Hepatic stellate cell (primary cell): Measurements from ENCODE around the gene RAB35.
A peak's percentile ranks its signal among the peaks of the same experiment; 100 is the strongest.

Experiments used
- DNase-seq: peaks from one replicate; pipeline ENCODE4 v3.0.0; 2011; ENCODE audit warnings: low spot score

RAB35 gene

DNA sequence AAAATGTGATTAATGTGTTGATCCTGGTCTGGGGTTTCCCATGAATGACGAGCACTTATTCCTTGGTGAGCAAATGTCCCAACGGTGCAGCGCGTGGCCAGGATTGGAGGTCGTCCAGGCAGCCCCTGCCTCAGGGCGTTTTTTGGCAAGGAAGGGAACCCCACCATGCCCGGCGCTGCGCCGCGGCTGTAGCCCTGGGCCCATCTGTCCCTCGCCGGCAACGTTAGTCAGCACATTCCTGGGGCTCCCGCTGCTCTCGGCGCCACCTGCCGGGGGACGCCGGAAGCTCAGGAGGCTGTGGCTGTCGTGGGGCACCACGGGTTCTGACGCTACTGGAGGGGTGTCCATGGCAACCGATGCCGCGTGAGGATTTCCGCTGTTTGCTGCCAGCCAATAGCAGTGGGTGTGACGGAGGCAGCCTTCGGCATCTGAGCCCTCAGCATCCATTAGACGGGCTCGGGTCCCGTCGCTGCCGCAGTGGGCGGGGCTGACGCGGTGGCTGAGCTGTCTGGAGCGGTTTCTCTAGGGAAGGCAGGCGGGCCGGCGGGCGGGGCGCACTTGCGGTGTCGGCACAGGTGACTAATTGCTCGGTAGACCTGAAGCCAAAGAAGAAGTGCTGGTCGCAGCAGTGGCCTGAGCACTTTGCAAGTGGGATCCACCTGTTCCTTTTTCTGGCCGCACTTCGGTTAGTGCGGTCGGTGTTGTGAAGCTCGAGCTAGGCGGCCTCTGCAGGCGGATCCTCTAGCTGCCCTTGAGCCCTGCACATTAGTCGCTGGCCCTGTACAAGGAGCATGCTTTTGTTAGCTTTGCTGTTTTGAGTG lies 29.5 kb downstream of the RAB35 start:
- peak; percentile 100 for DNase-seq

DNA sequence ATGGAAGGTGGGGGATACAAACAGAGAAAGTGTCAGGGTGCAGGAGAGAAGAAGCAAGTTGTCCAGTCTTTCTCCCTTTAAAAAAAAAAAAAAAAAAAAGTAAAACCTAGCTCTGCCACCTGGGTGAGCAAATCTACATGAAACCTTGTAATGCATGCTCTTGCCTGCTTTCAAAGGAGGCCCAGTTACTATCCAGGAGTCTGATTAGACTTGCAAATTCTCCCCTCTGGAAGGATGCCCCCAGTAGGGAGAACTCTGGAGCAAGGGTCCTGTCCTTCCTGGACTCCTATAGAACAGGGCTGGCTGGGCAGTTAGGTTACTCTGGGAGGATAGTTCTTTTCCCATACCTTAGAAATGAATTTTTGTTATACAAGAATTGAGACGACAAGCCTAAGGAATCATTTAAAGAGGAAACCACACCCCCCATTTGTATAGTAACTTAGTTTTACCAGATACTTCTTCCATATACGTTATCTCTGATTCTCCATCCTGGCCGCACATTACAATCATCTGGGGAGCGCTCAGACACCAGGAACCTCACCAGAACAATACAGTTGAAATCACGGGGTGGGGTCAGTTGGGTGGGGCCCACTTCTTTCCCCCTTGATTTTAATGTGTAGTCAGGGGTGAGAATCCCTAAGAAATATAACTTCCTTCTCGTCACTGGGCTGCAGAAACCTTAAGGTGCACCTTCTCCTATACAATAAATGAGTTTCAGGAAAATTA lies 30.5 kb downstream of the RAB35 start:
- no peak for DNase-seq

DNA sequence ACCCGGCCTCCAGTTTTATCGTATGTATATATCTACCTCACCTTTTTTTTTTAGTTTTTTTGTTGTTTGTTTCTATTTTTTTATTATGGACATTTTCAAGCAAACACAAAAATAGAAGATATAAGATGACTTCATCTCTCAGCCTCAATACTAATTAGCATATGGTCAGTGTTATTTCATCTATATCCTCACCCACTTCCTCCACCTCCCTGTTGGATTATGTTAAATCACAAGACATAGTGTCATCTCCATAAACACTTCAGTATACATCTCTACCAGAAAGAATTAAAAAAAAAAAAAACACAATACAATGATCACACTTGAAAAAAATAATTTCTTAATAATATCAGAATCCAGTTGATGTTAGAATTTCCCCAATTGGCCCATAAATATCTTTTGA lies 34.9 kb downstream of the RAB35 start:
- DNase-seq, result no peak

DNA sequence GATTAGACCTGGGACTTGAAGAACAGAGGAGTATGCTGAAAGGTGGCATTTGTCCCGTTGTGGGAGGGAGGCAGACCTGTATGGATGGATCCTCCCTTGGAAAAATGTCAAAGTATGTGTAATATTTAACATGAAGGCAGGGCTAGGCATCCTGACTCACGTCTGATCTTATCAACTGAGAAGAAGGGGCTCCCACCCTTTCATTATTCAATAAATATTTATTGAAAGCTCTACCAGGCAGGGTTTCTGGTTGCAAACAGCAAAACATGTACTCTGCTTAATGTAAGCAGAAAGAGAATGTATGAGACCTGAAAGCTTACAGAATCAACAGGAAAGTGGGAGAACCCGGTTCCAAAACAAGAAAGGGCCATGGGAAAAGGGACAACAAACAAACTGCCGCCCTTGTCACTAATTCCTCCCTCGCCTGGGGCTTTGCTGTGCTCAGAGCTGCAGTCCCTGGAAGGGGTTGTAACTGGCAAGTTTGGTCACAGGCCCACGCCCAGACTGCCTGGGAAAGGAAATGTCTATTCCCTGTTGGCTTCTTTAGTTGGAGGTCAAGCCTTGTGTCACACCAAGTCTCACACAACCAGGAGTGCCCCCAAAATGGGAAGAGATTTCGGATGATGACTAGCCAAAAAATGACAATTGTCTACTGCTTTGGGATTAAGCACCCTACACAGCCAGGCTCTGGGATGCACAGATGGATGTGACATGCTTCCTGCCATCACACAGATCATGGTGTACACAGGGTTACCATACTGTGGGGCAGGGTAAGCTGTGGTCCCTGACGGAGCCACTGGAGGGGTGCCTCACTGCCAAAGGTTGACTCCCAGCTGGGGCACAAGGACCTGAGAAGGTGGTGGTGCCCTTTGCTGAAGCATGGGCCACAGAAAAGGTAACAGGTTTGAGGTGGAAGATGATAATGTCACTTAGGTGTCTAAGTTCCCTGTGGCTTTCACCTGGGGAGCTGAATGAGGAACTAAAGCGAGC lies 36.8 kb downstream of the RAB35 start:
- no peak for DNase-seq

DNA sequence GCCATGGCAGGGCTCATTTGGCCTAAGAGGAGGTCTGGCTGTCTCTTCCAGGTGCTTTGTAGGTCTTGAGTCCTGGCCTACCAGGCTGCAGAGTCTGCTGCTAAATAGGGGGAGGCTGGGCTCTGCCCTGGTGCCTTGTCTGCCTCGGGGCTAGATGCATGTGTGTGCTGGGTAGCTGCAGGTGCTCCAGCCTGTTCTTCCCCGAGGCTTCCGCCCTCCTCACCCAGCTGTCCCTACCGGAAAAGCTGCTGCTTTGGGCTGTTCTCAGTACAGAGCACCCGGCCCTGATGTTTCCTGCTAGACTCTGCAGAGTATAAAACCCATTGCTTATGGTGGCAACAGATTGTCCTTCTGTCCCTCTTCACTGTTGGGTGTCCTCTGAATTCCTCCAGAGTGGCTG lies 37.7 kb downstream of the RAB35 start:
- no peak for DNase-seq

DNA sequence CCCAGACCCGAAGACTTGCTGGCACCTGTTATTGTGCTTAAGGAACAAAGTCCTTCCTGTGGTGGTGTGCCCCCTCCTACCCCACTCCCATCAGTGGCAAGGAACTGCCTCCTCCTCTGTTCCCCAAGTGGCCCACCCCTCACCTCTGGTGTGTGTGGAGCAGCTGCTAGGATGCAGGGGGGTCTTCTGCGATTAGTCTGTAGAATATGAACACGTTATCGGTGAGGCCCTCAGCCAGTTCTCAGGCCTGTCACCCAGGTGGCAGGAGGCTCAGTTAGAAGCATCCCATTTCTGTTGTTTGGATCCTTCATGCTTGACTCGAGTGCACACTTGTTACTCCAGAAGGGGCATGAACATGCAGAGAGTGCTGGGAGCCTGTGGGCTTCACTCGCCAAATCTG lies 39.3 kb downstream of the RAB35 start:
- no peak for DNase-seq

DNA sequence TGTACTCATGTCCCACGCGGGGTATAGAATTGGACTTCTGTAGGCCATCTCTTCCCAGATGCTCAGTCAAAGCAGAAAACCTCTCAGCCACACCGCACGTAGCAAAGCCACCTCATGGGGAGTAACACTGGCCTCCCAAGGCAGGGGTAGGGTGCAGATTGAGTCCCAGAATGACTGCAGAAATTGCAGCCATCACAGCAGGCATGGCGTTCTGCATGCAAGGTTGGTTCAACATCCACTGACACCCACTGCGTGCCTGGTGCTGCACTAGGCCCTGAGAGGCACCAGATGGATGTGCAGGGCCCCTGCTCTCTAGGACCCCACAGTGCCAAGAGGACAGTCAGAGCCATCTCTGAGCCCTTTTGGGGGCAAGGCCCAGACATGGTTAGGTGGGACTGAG lies 39.9 kb downstream of the RAB35 start:
- no peak for DNase-seq

DNA sequence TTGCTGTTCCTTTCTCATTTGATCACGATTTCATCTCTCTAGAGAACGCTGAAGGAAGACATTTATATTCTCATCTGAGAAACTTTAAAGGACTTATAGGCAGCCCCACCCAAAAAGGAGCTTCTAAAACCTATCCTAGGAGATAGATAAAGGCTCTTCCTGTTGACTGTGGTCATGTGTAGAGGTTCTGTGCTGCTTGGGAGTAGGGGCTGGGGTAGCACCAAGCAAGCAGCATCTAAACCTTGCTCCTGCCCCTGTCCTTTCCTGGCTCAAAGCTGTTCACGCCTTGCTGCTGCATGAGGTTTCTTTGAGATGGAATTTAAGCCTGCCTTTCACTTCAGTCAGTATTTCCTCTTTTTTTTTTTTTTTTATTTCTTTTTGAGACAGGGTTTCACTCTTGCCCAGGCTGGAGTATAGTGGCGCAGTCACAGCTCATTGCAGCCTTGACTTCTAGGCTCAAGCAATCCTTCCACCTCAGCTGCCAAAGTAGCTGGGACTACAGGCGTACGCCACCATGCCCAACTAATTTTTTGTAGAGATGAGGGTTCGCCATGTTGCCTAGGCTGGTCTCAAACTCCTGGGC lies 41.4 kb downstream of the RAB35 start:
- DNase-seq, result no peak

DNA sequence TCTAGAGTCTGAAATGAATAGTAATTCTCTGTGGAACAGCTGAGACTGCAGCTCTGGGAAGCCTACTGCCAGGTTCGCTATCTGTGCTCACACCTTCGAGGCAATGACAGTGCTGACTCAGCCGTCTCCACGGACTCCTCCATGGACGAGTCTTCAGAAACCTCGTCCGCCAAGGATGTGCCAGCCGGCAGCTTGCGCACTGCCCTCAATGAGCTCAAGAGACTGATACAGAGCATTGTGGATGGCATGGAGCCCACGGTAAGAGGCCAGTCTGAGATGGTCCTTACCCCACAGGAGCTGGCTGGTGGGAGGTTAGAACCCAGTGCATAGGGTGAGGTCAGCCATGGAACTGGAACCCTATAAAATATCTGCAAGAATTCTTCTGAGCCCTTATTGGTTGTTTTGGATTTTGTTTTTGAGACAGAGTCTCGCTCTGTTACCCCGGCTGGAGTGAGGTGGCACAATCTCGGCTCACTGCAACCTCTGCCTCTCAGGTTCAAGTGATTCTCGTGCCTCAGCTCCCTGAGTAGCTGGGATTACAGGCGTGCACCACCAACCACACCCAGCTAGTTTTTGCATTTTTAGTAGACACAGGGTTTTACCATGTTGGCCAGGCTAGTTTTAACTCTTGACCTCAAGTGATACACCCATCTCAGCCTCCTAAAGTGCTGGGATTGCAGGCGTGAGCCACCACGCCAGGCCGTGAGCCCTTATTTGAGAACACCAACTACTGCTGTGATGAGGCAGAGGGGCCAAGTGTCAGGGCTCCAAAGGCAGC lies 43.9 kb downstream of the RAB35 start:
- no peak for DNase-seq

DNA sequence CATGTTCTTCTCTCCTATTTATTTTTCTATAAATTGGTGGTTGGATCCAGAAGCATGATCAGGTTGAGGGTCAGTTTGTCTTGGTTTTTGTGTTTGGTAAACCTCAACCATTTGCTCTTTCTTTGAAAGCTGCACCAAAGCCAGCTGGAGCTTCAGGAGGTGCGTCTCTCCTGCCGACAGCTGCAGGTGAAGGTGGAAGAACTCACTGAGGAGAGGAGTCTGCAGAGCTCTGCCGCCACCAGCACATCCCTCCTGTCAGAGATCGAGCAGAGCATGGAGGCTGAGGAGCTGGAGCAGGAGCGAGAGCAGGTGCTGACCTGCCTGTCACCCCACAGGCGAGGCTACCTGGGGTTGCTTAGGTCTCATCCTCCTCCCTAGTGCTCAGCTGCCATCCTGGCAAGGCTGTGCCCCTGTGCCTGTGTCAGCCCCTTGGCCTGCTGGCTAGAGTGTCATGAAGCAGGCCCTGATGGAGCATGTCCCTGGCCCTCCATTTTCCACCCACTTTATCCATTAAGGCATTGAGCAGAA lies 45.0 kb downstream of the RAB35 start:
- no peak for DNase-seq

DNA sequence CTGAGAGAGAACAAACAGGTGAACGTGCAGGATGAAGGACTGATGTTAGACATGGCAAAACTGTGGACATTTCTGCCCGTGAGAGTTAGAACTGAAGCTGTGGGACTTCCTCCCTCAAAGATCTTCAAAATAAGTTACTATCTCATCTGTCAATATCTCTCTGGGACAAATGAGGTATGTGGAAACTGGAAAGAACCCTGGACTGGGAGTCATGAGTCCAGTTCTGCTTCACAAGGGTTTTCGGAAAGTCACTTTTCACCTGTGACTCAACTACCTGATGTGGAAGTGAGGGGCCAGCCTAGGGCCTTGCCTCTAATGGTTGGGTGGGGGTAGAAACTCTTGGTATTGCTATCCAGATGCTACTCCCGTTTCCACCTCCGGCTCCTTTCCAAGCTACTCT lies 47.3 kb downstream of the RAB35 start:
- no peak for DNase-seq

DNA sequence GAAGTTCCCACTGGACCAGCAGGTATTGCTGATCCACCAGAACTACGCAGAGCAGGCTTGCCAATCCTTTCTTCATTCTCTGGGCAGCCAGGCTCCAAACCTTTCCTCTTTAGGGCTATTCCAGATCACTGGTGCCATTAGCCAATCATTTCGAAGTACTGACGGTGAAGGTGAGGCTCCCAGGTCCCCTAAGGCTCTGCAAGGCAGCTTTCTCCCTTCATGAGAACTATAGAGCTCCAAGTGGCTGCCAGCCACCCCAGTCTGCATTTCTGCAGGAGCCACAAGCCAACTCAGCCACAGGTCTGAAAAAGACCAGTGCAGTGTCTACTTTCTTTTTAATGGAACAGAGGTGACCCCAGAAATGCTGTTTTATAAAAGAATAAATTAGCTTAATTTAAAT lies 48.7 kb downstream of the RAB35 start:
- DNase-seq, result no peak

DNA sequence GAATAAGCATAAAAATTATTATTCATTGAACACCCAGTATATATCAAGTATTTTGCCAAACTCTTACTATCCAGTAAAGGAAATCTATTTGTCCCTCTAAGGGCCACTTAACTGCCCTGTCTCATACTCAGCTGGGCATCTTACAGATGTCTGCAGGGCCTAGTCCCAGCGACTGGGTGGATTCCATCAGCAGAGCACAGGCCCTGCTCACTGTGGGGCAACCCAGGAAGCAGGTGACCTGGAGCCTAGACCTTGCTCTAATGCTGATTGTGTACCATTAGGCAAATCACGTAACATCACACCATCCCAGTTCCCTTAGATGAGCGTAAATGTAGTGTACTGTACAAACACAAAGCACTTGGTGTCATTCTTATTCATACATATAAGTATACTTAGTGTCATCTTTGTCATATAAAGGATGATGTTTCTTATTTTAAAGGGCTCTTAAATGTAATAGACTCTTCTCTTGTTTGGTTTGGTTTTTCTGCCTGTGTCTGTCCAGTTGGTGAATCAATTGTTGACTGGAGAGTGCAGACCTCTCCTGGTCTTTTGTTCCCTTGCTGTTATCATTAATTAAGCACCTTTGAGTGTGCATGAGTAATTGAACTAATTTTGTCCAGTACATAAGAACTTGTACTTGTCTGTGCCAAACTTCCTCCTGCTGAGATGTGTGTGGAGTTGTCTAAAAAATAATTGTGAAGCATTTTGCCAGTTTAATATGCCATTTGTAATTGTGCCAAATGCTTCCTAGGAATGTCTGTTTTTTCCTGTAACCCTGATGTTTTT lies 49.3 kb downstream of the RAB35 start:
- no peak for DNase-seq

DNA sequence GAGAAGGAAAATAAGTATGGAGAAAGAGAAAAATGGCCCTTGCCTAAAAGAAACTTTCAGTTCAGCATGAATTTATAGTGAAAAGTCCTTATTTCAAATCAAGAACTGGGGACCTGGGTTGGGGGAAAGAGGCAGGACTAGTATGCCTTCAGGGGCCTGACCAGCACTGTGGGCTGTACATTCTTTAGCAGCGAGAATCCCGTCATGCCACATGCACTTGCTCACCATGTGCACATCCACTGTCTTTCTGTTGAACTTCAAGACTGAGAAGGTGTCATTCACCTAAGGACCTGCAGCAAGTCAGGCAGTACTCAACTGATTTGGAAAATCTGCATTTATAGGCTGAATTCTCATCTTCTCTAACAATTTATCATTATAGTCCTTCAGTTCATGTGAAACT lies 50.2 kb downstream of the RAB35 start:
- DNase-seq, result no peak

DNA sequence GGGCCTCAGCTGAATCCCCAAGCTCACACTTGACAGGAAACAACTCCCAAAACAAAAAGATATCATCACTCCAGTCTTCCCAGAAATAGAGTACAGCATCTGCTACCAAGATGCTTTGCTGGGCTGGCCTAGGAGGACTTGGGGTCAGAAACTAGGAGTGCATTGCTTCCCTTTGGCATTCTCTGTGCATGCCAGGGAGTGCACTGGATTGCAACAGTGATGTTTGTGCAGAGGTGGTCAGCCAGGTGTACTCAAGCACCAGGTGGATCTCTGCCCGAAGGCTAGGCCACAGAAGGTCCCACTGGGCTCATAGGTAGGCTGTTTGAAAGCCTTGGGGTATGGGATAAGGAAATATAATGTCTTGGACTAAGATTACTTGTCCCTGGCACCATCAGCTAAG lies 51.1 kb downstream of the RAB35 start:
- no peak for DNase-seq

DNA sequence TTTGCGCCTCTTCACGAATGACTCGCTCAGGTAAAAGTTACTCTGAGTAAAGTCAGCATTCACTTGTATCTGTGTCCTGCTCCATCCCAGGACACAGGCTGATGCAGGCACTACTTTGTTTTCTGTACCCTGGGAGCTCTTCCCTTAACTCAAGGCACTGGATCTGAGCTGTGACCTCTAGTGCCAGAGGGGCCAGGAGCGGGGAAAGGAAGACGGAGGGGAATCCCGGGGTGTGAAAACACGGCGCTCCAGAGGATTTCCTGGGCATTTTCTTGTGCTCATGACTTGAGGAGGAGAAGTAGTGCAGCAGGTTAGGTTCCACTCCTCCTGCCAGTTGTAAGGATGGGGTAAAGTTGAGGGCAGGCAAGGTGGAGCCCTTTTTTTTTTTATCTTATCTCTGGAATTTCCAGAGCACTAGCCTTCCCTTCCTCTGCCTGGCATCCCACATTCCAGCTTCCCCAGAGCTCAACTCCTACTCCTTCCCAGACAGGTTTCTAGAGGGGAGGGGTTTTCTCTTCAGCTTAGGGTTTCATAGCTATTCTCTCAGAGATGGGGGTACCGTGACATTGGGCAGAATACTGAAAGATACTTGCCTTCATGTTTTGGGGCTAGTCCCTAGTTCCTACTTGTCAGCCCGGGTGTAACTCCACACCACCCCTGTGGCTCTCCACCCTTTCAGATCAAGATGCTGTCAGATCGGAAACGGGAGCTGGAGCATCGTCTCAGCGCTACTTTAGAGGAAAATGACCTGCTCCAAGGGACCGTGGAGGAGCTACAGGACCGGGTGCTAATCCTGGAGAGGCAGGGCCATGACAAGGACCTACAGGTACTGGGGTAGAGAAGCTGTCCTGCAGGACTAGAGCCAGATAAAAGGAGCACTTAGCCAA lies 52.3 kb downstream of the RAB35 start:
- no peak for DNase-seq

DNA sequence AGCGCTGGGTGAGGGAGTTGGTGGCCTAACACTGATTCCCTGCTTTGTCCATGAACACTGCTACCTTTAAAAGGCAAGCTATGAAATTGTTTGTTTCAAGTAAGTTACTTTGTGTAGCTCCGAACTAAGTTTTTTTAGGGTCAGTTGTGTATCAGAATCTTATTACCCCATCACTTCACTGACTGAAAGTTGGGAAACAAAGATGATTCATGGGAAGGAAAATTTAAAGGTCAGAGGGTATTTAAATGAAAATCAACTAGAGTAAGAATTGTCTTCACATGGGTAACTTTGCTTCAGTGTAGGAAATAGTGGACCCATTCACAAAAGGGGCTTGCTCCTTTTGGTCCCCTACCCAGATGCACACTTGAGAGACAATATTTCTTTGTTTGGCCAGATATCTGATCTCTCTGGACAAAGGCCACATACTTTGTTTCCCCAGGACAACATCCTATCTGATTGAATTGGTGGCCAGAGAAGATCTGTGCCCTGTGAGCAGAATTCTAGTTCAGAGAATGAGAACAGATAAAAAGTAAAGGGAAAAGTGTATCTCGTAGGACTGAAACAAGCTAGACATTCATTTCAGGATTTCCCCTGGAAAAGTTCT lies 53.5 kb downstream of the RAB35 start:
- no peak for DNase-seq

DNA sequence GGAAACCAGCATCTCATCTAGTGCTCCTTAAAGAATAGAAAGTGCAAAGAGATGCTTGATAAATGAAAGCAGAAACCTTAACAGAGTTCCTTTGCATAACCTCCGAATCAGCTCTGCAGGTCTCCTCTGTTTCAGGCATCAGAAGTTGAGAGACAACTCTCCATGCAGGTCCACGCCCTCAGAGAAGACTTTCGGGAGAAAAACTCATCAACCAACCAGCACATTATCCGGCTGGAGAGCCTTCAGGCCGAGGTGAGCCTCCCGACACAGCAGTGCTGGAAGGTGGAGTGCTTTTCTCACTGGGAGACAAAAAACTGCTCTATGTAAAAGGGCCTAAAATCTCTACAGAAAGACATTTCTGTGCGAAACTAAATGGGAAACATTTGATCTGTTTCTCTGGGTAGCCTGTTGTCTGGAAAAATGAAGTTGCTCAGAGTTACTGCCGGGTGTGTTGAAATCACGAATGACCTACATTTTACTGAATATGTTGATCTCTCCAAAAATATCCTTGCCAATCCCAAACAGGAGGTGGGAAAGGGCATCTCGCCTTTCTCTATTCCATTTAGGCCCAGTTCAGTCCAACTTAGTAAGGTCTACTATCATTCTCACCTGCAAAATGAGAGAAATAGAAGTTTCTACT lies 54.9 kb downstream of the RAB35 start:
- no peak for DNase-seq
